AG04450 (cell line): Measurements from ENCODE around the gene GALNT12. TPM values are rescaled to one million over a fixed set of nuclear protein-coding genes. Genes with fewer than 3 reads are reported as not detected.

ENCODE experiments used
- CTCF ChIA-PET: fragments of 300-600, 350-600 bp; formaldehyde crosslinking; extraction: SDS; loops from one replicate; lab custom pipeline; 2022; ENCODE audit warnings: antibody characterized with exemption, inconsistent platforms; lab: Charles Lee
- POLR2A ChIA-PET: fragments of 350-600 bp; formaldehyde crosslinking; extraction: SDS; loops from one replicate; lab custom pipeline; 2021; ENCODE audit warnings: antibody characterized with exemption, inconsistent platforms; lab: Yijun Ruan, JAX
- DNase-seq: peaks from one replicate; pipeline ENCODE4 v3.0.0-alpha.2; 2011; ENCODE audit warnings: low read depth, low spot score
- H3K27ac ChIP-seq: one replicate; pipeline ENCODE4 v1.5.1; 2012; ENCODE audit warnings: low read depth, low read length, control low read depth
- H3K27me3 ChIP-seq: one replicate; pipeline ENCODE4 v1.6.0; 2012; ENCODE audit warnings: low read length; ENCODE audit not compliant: control insufficient read depth, insufficient read depth
- H3K4me3 ChIP-seq: 2 replicates; pipeline ENCODE4 v1.5.1; 2011; ENCODE audit warnings: mild to moderate bottlenecking, low read depth, low read length, control low read depth
- H3K9me3 ChIP-seq: 2 replicates; pipeline ENCODE4 v1.5.1; 2012; ENCODE audit warnings: low read length; ENCODE audit not compliant: control insufficient read depth, insufficient read depth
- CTCF ChIP-seq: IDR thresholded peaks from 2 replicates; pipeline ENCODE4 v1.5.1; 2011; ENCODE audit warnings: low read depth, low read length, control low read depth, inconsistent platforms
- polyA plus RNA-seq: library from polyadenylated mRNA; depleted of rRNA; stranded (reverse); fragments of >200 nt; gene quantifications from 2 replicates; pipeline ENCODE4 v1.2.3, GENCODE V29; 2011

Gene GALNT12
- polyA plus RNA-seq, 1 experiment: 4.2 TPM

DNA sequence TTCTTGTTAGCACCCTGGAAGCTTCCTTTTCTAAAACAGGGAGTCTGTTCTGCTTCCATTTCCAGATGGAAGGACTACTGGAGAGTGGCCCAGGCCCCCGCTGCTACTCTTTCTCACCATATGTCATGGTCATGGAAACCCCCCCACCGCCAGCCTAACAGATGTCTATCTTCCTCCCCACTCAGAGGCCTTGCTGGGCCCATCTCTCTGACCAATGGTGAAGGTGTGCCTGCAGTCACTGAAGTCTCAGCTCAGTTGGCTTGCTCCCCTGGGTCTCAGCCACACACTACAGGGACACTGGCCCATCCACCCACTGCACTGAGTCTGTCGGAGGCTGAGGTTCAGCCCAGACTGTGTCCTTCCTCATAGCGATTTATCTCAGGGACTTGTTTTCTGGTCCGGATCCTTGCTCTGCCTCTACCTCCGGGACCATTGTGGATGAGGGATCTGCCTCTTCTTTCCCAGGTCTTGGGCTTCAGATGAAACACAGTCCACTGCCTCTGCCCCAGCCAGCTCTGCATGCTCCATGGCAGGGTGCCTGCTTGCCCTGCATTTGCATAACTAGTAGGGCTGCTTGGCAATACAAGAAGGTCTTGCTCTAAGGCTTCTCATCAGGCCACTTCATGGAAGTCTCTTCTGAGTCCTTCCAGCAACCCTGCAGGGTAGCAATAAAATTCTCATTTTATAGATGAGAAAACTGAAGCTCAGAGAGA is 30.8 kb downstream of the GALNT12 start:
- Histone ChIP-seq H3K9me3 (no peaks in the 10 kb centered on the region), H3K27ac (no peak overlapping the region), H3K27me3 (peaks cover 3% of the 10 kb centered on the region), H3K4me3 (no peak overlapping the region)
- no peak for TF ChIP-seq CTCF
- CTCF ChIA-PET: interaction anchor here (2.0 to 2.1 kb wide), 2 partner anchors 10 kb away, joined by 8 read pairs; no protein-coding TSS in a partner anchor
- DNase-seq: no peak
- POLR2A ChIA-PET: no interaction called here

- POLR2A ChIA-PET: no interaction called here
- no peak overlapping the region for H3K27ac ChIP-seq
- H3K9me3 ChIP-seq: no peaks in the 10 kb centered on the region
- no peak for DNase-seq
- H3K27me3 ChIP-seq: peaks cover 7% of the 10 kb centered on the region
- TF ChIP-seq CTCF: no peak
- no peak overlapping the region for H3K4me3 ChIP-seq
- CTCF ChIA-PET: interaction anchor here (2.1 kb wide), 1 partner anchor 9 kb away, joined by 8 read pairs; no protein-coding TSS in a partner anchor
These were observed 31.5 kb downstream of the GALNT12 start for GRCh38 chr9:98838868-98839565.

- POLR2A ChIA-PET: no interaction called here
- Histone ChIP-seq H3K27ac (no peak overlapping the region), H3K9me3 (no peaks in the 10 kb centered on the region), H3K27me3 (peaks cover 10% of the 10 kb centered on the region), H3K4me3 (no peak overlapping the region)
- no peak for TF ChIP-seq CTCF
- CTCF ChIA-PET: interaction anchor here (2.1 kb wide), 1 partner anchor 8 kb away, joined by 8 read pairs; no protein-coding TSS in a partner anchor
- no peak for DNase-seq
These were observed 32.3 kb downstream of the GALNT12 start for GRCh38 chr9:98839724-98840123.

GRCh38 chr9:98842510-98842909 is 35.0 kb downstream of the GALNT12 start:
- Histone ChIP-seq H3K27ac (no peak overlapping the region), H3K9me3 (no peaks in the 10 kb centered on the region), H3K4me3 (no peak overlapping the region), H3K27me3 (peaks cover 20% of the 10 kb centered on the region)
- ChIA-PET POLR2A (interaction anchor here (0.7 kb wide), 1 partner anchor 845 kb away, joined by 3 read pairs; no protein-coding TSS in a partner anchor), CTCF (interaction anchor here (0.6 kb wide), 1 partner anchor 121 kb away, joined by 3 read pairs; no protein-coding TSS in a partner anchor)
- no peak for DNase-seq
- no peak for TF ChIP-seq CTCF

GRCh38 chr9:98846081-98846480 is 38.6 kb downstream of the GALNT12 start:
- Histone ChIP-seq H3K27ac (no peak overlapping the region), H3K9me3 (no peaks in the 10 kb centered on the region), H3K4me3 (no peak overlapping the region), H3K27me3 (peaks cover 17% of the 10 kb centered on the region)
- no peak for DNase-seq
- ChIA-PET CTCF (interaction anchor here (3.9 kb wide), 1 partner anchor 294 kb away, joined by 58 read pairs; no protein-coding TSS in a partner anchor), POLR2A (no interaction called here)
- TF ChIP-seq CTCF: no peak
